HL-60 (cell line): Measurements from ENCODE around the gene ZNF8.

Experiments
- DNase-seq, 2 experiments: peaks; one replicate each; pipeline ENCODE4 v3.0.0-alpha.2; 2010 to 2020; ENCODE audit warnings: low read depth in 1 of 2, low spot score in 1 of 2
- H3K27ac ChIP-seq: fragments of 250-450 bp; sonication (Bioruptor Pico); replicated peaks from 2 replicates; pipeline ENCODE4 v1.5.1; 2020; ENCODE audit warnings: mild to moderate bottlenecking, moderate library complexity
- H3K27me3 ChIP-seq: fragments of 250-450 bp; sonication (Bioruptor Pico); 2 replicates; pipeline ENCODE4 v1.5.1; 2021; ENCODE audit warnings: mild to moderate bottlenecking, moderate library complexity; ENCODE audit not compliant: insufficient read depth, poor library complexity, severe bottlenecking
- H3K4me3 ChIP-seq: replicated peaks from 2 replicates; pipeline ENCODE4 v1.5.1; 2011; ENCODE audit warnings: mild to moderate bottlenecking, control low read depth, low read length; ENCODE audit not compliant: insufficient read depth
- CTCF ChIP-seq: IDR thresholded peaks from one replicate; pipeline ENCODE4 v1.5.1; 2011; ENCODE audit warnings: low read length, control low read depth, inconsistent platforms; ENCODE audit not compliant: insufficient read depth
- GABPA ChIP-seq: IDR thresholded peaks from 2 replicates; pipeline ENCODE4 v1.6.1; 2012; ENCODE audit warnings: low read depth
- POLR2AphosphoS5 ChIP-seq: IDR thresholded peaks from 2 replicates; pipeline ENCODE4 v1.6.1; 2012; ENCODE audit warnings: low read depth
- REST ChIP-seq: IDR thresholded peaks from 2 replicates; pipeline ENCODE4 v1.6.1; 2012; ENCODE audit warnings: low read depth; ENCODE audit not compliant: insufficient replicate concordance
- SPI1 ChIP-seq: IDR thresholded peaks from 2 replicates; pipeline ENCODE4 v1.6.1; 2012; ENCODE audit warnings: low read depth, mild to moderate bottlenecking, borderline replicate concordance

ZNF8 gene

GRCh38 chr19:58291943-58292342, 13.2 kb downstream of the ZNF8 start:
- no peak overlapping the region for H3K27ac ChIP-seq
- DNase-seq = no peak
- H3K4me3 ChIP-seq = no peak overlapping the region
- no peak for TF ChIP-seq CTCF
- TF ChIP-seq GABPA = no peak
- TF ChIP-seq POLR2AphosphoS5 = no peak
- TF ChIP-seq SPI1 = no peak
- no peak for TF ChIP-seq REST
- no peaks in the 10 kb centered on the region for H3K27me3 ChIP-seq

GRCh38 chr19:58294743-58295374, 16.1 kb downstream of the ZNF8 start:
- Histone ChIP-seq H3K27ac (no peak overlapping the region), H3K4me3 (no peak overlapping the region), H3K27me3 (no peaks in the 10 kb centered on the region)
- TF ChIP-seq REST = no peak
- TF ChIP-seq GABPA = no peak
- TF ChIP-seq CTCF = no peak
- no peak for TF ChIP-seq SPI1
- no peak for TF ChIP-seq POLR2AphosphoS5
- DNase-seq = no peak

- no peak overlapping the region for H3K27ac ChIP-seq
- DNase-seq = no peak
- H3K27me3 ChIP-seq = no peaks in the 10 kb centered on the region
- no peak overlapping the region for H3K4me3 ChIP-seq
- no peak for TF ChIP-seq REST
Observed at GRCh38 chr19:58296104-58296503, 17.3 kb downstream of the ZNF8 start.
